GM12875 (cell line): ENCODE measurements around the gene HAO1.
"Not testable (repeated sequence)": the region's sequence is repeated elsewhere in the genome, so short reads cannot be mapped to it uniquely, and the experiment has no call there.

ENCODE experiments used
- H3K4me3 ChIP-seq: one replicate; pipeline ENCODE4 v1.5.1; 2011; ENCODE audit warnings: low read depth, low read length, control low read depth
- CTCF ChIP-seq: IDR thresholded peaks from 2 replicates; pipeline ENCODE4 v1.5.1; 2011; ENCODE audit warnings: low read depth, mild to moderate bottlenecking, control low read depth, inconsistent platforms, low read length, moderate library complexity, borderline replicate concordance; ENCODE audit not compliant: insufficient read depth

The HAO1 gene

GRCh38 chr20:7848351-7848750, 91.9 kb downstream of the HAO1 start:
- TF ChIP-seq CTCF: no peak
- H3K4me3 ChIP-seq: no peak overlapping the region

GRCh38 chr20:7843613-7844012, 96.6 kb downstream of the HAO1 start:
- TF ChIP-seq CTCF: no peak
- H3K4me3 ChIP-seq: no peak overlapping the region

- no peak overlapping the region for H3K4me3 ChIP-seq
- no peak for TF ChIP-seq CTCF
Observed at GRCh38 chr20:7841971-7842310, 98.3 kb downstream of the HAO1 start.

GRCh38 chr20:7841291-7841970, 98.8 kb downstream of the HAO1 start:
- H3K4me3 ChIP-seq: no peak overlapping the region
- TF ChIP-seq CTCF: no peak

- no peak for TF ChIP-seq CTCF
Observed at GRCh38 chr20:7836076-7836475, 104.2 kb downstream of the HAO1 start.

GRCh38 chr20:7834441-7834840, 105.8 kb downstream of the HAO1 start:
- not testable (repeated sequence) for H3K4me3 ChIP-seq

More at GRCh38 chr20:7836076-7836475, 104.2 kb downstream of the HAO1 start:
- no peak overlapping the region for H3K4me3 ChIP-seq
